HG02678 (cell line): ENCODE data around the gene BBIP1.
A peak's percentile ranks its signal among the peaks of the same experiment; 100 is the strongest.

ENCODE experiments used
- ATAC-seq: cut with Tn5 transposase; IDR thresholded peaks from one replicate; pipeline ENCODE4 v1.9.1; 2021; ENCODE audit warnings: mild to moderate bottlenecking, moderate library complexity; ENCODE audit not compliant: unreplicated experiment

Gene BBIP1, protein sequence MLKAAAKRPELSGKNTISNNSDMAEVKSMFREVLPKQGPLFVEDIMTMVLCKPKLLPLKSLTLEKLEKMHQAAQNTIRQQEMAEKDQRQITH

DNA sequence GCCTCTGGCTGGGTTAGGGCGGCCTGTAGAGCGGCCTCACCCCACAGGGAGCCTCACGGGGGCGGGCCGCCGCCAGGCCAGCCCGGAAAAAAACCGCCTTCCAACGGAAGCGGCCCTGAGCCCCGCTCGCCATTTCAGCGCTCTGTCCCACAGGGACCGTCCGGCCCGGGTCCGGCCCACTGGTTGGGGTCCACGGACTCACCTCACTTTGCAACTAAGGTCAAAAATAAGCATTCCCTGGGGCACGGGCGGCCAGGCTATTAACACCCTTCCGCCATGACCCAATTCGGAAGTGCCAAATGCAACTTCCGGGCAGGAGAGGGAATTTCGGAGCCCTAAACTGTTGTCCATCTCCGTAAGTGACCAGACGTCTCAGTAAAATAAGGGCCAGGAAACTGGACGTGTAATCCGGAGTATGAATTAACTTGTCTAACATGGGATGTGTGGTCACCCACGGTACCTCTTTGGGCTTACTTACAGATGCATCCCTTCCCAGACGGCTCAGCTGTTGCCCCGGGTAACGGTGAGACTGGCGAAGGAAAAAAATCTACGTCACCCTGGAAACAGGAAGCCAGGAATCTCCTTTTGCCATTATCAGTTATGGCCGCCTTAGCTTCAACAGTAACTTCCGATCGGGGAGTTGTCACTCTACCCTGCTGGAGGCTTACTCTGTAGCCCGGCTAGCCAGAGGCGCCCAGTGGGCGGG, at the start of gene BBIP1:
Gene BBIP1 (minus strand): TSS at position 538 of the 706 bp plus-strand sequence. CDS start 1,023 bp downstream, outside the sequence.
- peak; percentile 82 for ATAC-seq

DNA sequence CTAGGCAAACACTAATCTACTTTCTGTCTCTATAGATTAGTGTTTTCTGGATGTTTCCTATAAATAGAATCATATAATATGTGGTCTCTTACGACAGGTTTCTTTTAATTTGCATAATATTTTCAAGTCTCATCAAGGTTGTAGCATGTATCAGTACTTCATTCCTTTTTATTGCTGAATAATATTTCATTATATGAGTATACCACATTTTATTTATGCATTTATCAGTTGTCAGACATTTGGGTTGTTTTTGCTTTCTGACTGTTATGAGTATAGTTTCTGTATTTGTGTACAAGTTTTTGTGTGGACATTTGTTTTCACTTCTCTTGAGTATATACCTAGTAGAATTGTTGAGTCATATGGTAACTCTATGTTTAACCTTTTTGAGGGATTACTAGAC, 48.7 kb upstream of the BBIP1 start:
- ATAC-seq, result peak; percentile 73

DNA sequence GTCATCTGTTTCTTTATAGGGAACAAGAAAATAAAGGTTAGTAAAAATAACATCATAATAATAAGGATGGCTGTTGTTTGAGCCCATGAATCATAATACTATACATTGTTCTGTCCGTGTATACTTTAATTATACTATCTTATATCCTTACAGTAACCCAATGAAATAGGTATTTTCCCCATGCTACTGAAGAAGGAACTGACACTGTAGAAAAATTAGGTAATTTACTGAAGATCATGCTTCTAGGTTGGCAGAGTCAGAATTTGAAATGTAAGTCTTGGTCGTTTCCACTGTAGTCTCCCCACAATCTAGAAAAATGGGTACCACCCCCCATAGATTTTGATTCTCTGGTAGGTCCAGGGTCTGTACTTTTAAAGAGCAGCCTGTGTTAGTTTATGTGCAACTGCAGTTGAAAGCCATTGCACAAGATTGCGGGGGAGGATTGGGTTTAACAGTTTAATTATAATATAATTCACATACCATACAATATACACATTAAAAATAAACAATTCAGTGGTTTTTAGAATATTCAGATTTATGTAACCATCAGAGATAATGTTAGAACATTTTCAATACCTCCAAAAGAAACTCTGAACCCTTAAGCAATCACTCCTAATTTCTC, 48.1 kb upstream of the BBIP1 start:
- no peak for ATAC-seq

- ATAC-seq, result no peak
These were observed 47.2 kb upstream of the BBIP1 start for GRCh38 chr10:110966146-110966545.

- no peak for ATAC-seq
These were observed 46.2 kb upstream of the BBIP1 start for GRCh38 chr10:110965216-110965615.

GRCh38 chr10:110964681-110965080, 45.7 kb upstream of the BBIP1 start:
- ATAC-seq, result no peak

GRCh38 chr10:110963162-110963561, 44.2 kb upstream of the BBIP1 start:
- no peak for ATAC-seq

GRCh38 chr10:110962443-110962842, 43.5 kb upstream of the BBIP1 start:
- no peak for ATAC-seq

GRCh38 chr10:110960333-110960712, 41.3 kb upstream of the BBIP1 start:
- ATAC-seq, result no peak

DNA sequence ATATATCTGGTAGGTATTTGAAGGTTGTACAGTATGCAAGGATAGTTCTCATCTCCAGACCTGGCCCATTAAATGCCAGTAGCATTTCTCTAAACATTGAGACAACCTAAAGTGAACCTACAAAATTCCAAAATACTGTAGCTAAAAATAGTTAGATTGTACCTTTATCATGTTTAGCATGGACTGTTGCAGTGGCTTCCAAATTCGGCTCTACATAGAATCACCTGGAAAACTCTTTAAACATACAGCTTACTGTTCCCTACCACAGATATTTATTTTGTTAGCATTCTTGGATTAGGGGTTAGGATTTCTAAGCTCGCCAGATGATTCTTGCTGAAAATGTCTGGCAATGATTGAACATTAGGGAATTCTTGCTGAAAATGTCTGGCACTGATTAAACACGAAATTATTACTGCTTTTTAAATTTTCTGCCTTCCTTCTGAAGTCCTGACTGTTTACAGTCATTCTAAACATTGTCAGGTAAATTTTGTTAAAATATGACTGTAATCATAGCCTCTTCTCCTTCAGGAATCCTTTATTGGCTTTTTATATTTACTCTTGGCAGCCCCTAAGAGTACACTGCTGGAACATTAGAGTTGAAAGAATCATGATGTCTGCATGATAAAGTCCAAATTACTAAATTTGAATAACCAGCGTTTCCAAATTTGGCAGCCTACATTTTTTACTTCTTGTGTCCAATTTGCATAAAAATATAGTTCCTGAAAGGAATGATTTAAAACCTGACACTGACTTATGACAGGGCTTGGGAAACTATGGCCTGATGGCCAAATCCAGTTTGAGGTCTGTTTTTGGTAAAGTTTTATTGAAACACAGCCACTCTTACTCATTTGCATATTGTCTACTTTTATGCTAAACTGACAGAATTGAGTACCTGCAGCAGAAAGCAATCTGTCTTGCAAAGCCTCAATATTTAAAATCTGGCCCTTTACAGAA, 40.7 kb upstream of the BBIP1 start:
- no peak for ATAC-seq

DNA sequence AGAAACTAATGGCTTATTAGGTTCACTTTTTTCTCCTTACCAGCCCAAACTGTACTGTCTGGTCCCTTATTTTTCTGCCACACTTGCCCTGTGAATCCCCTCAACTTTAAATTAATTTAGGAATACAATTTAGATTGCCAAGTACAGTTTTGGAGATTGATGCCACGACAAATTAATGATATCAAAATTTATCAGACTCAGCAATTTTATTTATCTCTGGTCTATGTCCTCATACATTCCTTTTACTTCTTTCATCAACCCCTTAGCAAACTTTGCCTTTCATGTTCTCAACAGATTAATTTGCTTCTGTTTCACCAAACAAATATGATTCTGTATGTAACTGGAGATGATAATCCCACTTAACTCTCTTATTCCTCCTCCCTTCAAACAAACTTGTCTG, 38.6 kb upstream of the BBIP1 start:
- ATAC-seq, result no peak

DNA sequence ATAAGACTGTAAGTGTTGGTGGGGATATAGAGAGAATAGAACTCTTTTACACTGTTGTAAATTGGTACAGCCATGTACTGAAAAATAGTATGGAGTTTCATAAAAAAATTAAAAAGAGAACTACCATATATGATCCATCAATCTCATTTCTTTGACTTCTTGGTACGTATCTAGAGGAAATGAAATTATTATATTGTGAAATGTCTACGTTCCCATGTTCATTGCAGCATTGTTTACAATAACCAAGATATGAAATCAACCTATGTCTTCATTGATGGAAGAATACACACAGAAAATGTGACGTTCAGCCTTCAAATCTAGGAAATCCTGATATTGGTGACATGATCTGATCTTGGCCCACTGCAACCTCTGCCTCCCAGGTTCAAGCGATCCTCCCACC, 32.4 kb upstream of the BBIP1 start:
- ATAC-seq, result no peak

- ATAC-seq, result no peak
These were observed 28.1 kb upstream of the BBIP1 start for GRCh38 chr10:110947061-110947595.

DNA sequence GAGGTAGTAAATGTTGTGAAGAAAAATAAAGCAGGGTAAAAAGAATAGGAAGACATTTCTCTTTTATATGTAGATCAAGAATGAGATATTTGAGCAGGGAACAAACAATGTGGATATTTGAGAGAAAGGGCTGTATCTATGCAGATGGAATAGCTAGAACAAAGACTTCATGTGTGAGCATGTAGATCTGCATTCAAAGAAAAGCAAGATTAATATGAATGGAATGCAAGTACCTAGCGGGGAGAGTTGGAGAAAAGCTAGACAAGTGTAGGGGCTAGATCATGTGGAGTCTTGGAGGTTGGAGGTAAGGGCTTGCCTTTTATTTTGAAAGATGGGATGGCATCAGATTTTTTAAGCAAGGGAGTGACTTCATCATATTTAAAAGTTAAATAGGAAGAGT, 27.5 kb upstream of the BBIP1 start:
- ATAC-seq, result no peak

GRCh38 chr10:110944792-110945396, 25.9 kb upstream of the BBIP1 start:
- ATAC-seq, result no peak

GRCh38 chr10:110939419-110939818, 20.4 kb upstream of the BBIP1 start:
- ATAC-seq, result no peak

DNA sequence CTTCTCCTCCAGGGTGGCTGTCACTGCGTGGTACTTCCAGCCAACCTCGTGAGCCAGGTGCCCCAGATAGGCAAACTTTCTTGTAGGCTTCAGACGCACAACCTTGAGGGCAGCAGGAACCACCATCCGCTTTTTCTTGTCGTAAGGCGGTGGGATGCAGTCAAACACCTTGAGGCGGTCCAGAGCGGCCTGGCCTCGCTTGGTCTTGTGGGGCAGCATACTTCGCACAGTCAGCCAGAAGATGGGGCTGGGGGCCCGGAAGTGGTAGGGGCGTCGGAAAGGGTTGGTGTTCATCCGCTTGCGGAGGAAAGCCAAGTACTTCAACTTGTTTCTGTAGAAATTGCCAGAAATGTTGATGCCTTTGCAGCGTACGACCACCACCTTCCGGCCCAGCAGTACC, 17.8 kb upstream of the BBIP1 start:
- ATAC-seq, result no peak

DNA sequence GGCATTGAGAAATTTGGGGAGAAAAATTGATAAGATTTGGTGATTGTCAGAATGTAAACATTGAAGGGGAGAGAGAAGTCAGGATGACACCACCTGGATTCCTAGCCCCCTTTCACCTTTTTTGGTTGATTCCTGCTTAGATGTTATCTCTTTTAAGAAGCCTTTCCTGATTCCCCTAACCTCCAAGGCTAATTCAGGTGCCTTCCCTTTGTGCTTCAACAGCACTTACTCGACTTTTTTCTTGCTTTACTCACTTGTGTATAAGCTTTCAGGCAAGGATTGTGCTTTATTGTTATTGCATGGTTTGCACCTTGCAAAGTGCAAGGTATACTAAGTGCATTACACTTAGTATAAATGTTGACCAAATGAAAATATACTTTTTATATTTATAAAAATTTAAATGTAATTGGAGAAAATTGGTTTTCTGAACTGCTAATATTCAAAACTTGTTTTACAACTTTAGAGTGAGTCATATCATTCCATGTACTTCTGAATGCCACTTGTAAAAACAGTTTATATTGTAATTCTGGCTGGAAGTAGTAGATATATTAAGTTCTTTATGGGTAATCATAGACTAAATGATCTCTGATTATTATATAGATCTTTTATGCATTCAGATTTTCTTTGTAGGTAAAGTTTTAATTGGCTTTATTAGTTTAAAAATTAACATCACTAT, 13.7 kb upstream of the BBIP1 start:
- ATAC-seq, result no peak

- ATAC-seq, result no peak
These were observed 12.9 kb upstream of the BBIP1 start for GRCh38 chr10:110931769-110932381.

DNA sequence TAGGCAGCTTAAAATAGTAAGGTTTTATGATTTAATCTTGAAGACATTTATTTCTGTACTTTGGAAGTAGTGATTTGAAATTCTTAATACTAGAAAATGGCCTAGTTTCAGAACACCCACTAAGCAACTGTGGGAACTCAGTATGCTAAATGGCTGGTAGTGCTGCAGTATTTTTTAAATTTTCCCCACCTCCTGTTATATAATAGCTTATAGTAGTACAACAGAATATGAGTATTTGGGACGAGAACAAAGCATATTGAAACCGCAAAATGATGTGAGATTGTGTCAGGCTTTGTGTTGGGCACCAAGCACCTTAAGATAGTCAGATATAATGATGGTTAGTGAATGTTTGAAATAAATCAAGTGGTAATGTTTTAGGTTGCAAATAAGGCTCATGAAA, 8.5 kb upstream of the BBIP1 start:
- no peak for ATAC-seq
